CD8-positive, alpha-beta memory T cell (primary cell): ENCODE data around the gene MYOZ1. TPM values are rescaled to one million over a fixed set of nuclear protein-coding genes. Genes with fewer than 3 reads are reported as not detected.

Source experiments
- CTCF ChIA-PET: fragments of 350-600 bp; sonication (Branson Sonifier 250); formaldehyde crosslinking; loops from one replicate; lab custom pipeline; 2021; ENCODE audit warnings: antibody characterized with exemption; lab: Charles Lee
- POLR2A ChIA-PET: fragments of 350-600 bp; sonication (Branson Sonifier 250); formaldehyde crosslinking; loops from one replicate; lab custom pipeline; 2021; ENCODE audit warnings: antibody characterized with exemption; lab: Charles Lee
- DNase-seq, 5 donors: peaks; one replicate each; pipeline versions ENCODE4 v3.0.0 to v3.0.0-alpha.2; 2020 to 2022; ENCODE audit warnings: mixed read lengths in 1 of 5
- H3K27ac ChIP-seq: one replicate; pipeline ENCODE4 v1.7.0; 2013; ENCODE audit warnings: low read depth, mild to moderate bottlenecking, low read length, moderate library complexity
- H3K27me3 ChIP-seq: 2 replicates; pipeline ENCODE4 v1.7.0; 2013; ENCODE audit warnings: low read length, mild to moderate bottlenecking; ENCODE audit not compliant: insufficient read depth, poor library complexity, severe bottlenecking
- H3K36me3 ChIP-seq: 2 replicates; pipeline ENCODE4 v1.7.0; 2013; ENCODE audit warnings: mild to moderate bottlenecking, low read length, moderate library complexity; ENCODE audit not compliant: insufficient read depth
- H3K4me1 ChIP-seq: 2 replicates; pipeline ENCODE4 v1.7.0; 2013; ENCODE audit warnings: mild to moderate bottlenecking, low read length, moderate library complexity; ENCODE audit not compliant: insufficient read depth
- H3K4me3 ChIP-seq: 2 replicates; pipeline ENCODE4 v1.7.0; 2013; ENCODE audit warnings: mild to moderate bottlenecking, low read length
- H3K9me3 ChIP-seq: 2 replicates; pipeline ENCODE4 v1.7.0; 2013; ENCODE audit warnings: mild to moderate bottlenecking, low read length
- H3K27ac Mint-ChIP-seq, 8 donors: one replicate each; pipeline ENCODE4 v1.8.0; 2020 to 2021; ENCODE audit warnings: mixed read lengths in 8 of 8, mild to moderate bottlenecking in 6 of 8, inconsistent platforms in 3 of 8, moderate library complexity in 3 of 8
- H3K27me3 Mint-ChIP-seq, 2 donors: one replicate each; pipeline ENCODE4 v1.8.0; 2020 to 2021; ENCODE audit warnings: mixed read lengths in 2 of 2, mild to moderate bottlenecking in 1 of 2, moderate library complexity in 1 of 2
- H3K36me3 Mint-ChIP-seq, 3 donors: one replicate each; pipeline ENCODE4 v1.8.0; 2020 to 2021; ENCODE audit warnings: mixed read lengths in 3 of 3, inconsistent platforms in 1 of 3, mild to moderate bottlenecking in 1 of 3
- H3K4me1 Mint-ChIP-seq, 3 donors: one replicate each; pipeline ENCODE4 v1.8.0; 2020 to 2021; ENCODE audit warnings: mixed read lengths in 3 of 3, inconsistent platforms in 1 of 3, mild to moderate bottlenecking in 1 of 3
- H3K4me3 Mint-ChIP-seq, 7 donors: one replicate each; pipeline ENCODE4 v1.8.0; 2020 to 2021; ENCODE audit warnings: mixed read lengths in 7 of 7, mild to moderate bottlenecking in 6 of 7, moderate library complexity in 4 of 7, inconsistent platforms in 2 of 7
- H3K9me3 Mint-ChIP-seq, 5 donors: one replicate each; pipeline ENCODE4 v1.8.0; 2020 to 2022; ENCODE audit warnings: mixed read lengths in 5 of 5, mild to moderate bottlenecking in 3 of 5, moderate library complexity in 2 of 5, inconsistent platforms in 1 of 5
- polyA plus RNA-seq: library from polyadenylated mRNA; unstranded; fragments of 300-500 nt; fragmentation: Illumina TruSeq; gene quantifications from one replicate; pipeline ENCODE4 v1.2.3, GENCODE V29; 2021
- total RNA-seq, 2 experiments: library from RNA; stranded (reverse); gene quantifications; one replicate each; pipeline ENCODE4 v1.2.3, GENCODE V29; 2021

Gene MYOZ1
- total and polyA plus RNA-seq, 3 experiments from 2014 or later: not detected

DNA sequence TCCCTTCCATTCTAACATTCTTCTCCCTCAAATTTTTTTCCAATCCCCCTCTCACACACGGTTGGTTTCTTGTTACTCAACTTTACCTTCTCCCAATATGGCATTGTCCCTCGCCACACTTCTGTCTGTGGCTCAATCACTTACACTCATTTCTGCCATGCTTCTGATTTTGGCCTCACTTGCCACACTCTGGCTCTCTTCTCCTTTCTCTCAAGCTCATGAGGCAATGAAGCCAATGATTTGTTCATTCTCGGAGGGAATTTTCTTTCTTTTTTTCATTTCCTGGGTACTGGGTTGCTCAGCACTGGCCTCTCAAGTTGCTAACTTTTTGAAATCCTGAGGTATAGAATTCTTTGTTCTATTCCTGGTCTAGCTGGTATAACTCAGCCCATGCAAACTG lies 4.0 kb upstream of the MYOZ1 start:
- Histone ChIP-seq H3K4me1 (no peaks in the 10 kb centered on the region), H3K36me3 (no peaks in the 10 kb centered on the region), H3K27me3 (no peaks in the 10 kb centered on the region), H3K27ac (no peak overlapping the region), H3K9me3 (no peaks in the 10 kb centered on the region), H3K4me3 (no peak overlapping the region)
- Mint-ChIP-seq H3K36me3 (peaks cover 0 to 2% (median 0%) of the 10 kb centered on the region in 3 donors), H3K9me3 (no peaks in the 10 kb centered on the region), H3K4me1 (peaks cover 3 to 9% (median 6%) of the 10 kb centered on the region in 3 donors), H3K4me3 (no peak overlapping the region), H3K27ac (peak overlapping the region in 1 of 8 donors; percentile 8), H3K27me3 (peaks cover 9 to 20% of the 10 kb centered on the region in 2 donors)
- DNase-seq: no peak
- ChIA-PET CTCF (interaction anchor here (1.4 to 11.6 kb wide), 6 partner anchors 13 to 143 kb away, joined by 3 to 150 read pairs (median 8); no protein-coding TSS in a partner anchor), POLR2A (no interaction called here)

DNA sequence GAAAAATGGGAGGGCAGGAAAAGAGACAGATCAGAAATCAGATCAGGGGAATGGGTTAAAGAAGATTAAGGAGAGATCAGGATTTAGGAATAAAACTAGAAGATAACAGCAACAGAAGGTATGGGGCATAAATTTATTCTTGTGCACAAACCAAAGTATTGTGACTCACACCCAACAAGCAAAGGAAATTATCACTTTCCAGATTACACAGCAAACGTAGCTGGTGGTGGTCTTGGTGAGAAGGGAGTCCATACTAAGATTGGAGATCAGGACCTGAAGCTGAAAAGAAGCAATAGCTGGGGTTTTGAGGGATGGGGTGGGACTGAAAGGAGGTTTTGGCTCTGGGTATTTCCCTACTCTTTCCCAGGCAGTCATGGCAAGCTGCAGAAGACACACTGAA lies 3.5 kb upstream of the MYOZ1 start:
- Mint-ChIP-seq H3K27me3 (peaks cover 9 to 20% of the 10 kb centered on the region in 2 donors), H3K4me1 (peaks cover 3 to 9% (median 6%) of the 10 kb centered on the region in 3 donors), H3K9me3 (no peaks in the 10 kb centered on the region), H3K27ac (no peak overlapping the region), H3K36me3 (peaks cover 0 to 2% (median 0%) of the 10 kb centered on the region in 3 donors), H3K4me3 (peak overlapping the region in 1 of 7 donors; percentile 3)
- CTCF ChIA-PET: interaction anchor here (0.9 to 11.6 kb wide), 10 partner anchors 13 to 142 kb away, joined by 3 to 150 read pairs (median 4); no protein-coding TSS in a partner anchor
- Histone ChIP-seq H3K9me3 (no peaks in the 10 kb centered on the region), H3K4me1 (no peaks in the 10 kb centered on the region), H3K4me3 (no peak overlapping the region), H3K27ac (no peak overlapping the region), H3K36me3 (no peaks in the 10 kb centered on the region), H3K27me3 (no peaks in the 10 kb centered on the region)
- POLR2A ChIA-PET: no interaction called here
- no peak for DNase-seq

DNA sequence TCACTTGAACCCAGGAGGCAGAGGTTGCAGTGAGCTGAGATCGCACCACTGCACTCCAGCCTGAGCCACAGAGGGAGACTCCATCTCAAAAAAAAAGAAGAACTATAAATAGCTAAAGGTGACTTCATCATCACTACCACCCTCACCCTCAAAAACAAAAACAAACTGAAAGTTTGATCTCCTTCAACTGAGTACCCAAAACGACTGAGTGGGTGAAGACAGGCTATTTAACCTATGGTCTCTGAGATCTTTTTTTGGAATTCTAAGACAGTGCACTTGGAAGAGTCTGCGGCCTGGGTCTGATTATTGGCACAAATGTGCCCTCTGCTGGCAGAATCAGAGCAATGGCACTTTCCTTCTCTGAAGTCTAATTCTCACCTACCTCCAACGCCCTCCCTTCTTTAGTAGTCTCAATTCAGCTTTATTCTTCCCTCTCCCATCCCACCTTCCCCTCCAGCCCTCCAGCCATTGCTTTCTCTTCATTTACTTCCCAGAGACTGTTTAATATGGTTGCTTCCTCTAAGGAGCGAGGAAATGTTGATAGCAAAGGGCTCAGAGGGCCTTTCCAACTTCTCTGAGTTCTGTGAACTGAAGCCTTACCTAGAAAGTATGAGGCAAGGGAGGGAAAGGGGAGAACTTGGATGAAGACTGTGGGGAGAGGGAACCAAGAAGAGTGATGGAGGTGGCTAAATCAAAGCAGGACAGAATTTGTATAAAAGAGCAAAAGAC lies 2.9 kb upstream of the MYOZ1 start:
- Mint-ChIP-seq H3K27me3 (peaks cover 9 to 16% of the 10 kb centered on the region in 2 donors), H3K4me3 (peak overlapping the region in 3 of 7 donors; percentile 3 to 59 (median 41)), H3K36me3 (peaks cover 0 to 2% (median 0%) of the 10 kb centered on the region in 3 donors), H3K4me1 (peaks cover 3 to 9% (median 6%) of the 10 kb centered on the region in 3 donors), H3K27ac (peak overlapping the region in 3 of 8 donors; percentile 26 to 53 (median 42)), H3K9me3 (no peaks in the 10 kb centered on the region)
- Histone ChIP-seq H3K27ac (no peak overlapping the region), H3K4me1 (no peaks in the 10 kb centered on the region), H3K36me3 (no peaks in the 10 kb centered on the region), H3K4me3 (no peak overlapping the region), H3K9me3 (no peaks in the 10 kb centered on the region), H3K27me3 (no peaks in the 10 kb centered on the region)
- POLR2A ChIA-PET: no interaction called here
- CTCF ChIA-PET: interaction anchor here (0.7 to 11.6 kb wide), 15 partner anchors 12 to 381 kb away, joined by 3 to 150 read pairs (median 3); no protein-coding TSS in a partner anchor
- DNase-seq: peak; percentile 27 to 70 (median 54)

DNA sequence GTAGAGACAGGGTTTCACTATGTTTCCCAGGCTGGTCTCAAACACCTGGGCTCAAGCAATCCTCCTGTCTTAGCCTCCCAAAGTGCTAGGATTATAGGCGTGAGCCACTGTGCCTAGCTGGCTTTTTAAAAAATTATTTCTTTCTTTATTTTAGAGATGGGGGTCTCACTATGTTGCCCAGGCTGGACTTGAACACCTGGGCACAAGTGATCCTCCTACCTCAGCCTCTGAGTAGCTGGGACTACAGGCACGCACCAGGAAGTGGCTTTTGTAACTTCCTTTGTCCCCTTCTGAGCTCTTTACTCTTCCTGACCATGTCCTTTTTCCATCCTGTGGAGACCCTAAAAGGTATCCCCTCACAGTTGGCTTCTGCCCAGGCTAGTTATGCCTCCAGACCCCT lies 2.1 kb upstream of the MYOZ1 start:
- Histone ChIP-seq H3K9me3 (no peaks in the 10 kb centered on the region), H3K4me3 (no peak overlapping the region), H3K4me1 (no peaks in the 10 kb centered on the region), H3K36me3 (no peaks in the 10 kb centered on the region), H3K27me3 (no peaks in the 10 kb centered on the region), H3K27ac (no peak overlapping the region)
- no peak for DNase-seq
- POLR2A ChIA-PET: no interaction called here
- H3K4me1 Mint-ChIP-seq: peaks cover 3 to 9% (median 6%) of the 10 kb centered on the region in 3 donors
- H3K27me3 Mint-ChIP-seq: peaks cover 4 to 16% of the 10 kb centered on the region in 2 donors
- no peak overlapping the region for H3K4me3 Mint-ChIP-seq
- H3K36me3 Mint-ChIP-seq: peaks cover 0 to 2% (median 0%) of the 10 kb centered on the region in 3 donors
- H3K27ac Mint-ChIP-seq: peak overlapping the region in 1 of 8 donors; percentile 47
- CTCF ChIA-PET: interaction anchor here (0.7 to 11.6 kb wide), 16 partner anchors 12 to 380 kb away, joined by 3 to 150 read pairs (median 3); no protein-coding TSS in a partner anchor
- H3K9me3 Mint-ChIP-seq: no peaks in the 10 kb centered on the region

DNA sequence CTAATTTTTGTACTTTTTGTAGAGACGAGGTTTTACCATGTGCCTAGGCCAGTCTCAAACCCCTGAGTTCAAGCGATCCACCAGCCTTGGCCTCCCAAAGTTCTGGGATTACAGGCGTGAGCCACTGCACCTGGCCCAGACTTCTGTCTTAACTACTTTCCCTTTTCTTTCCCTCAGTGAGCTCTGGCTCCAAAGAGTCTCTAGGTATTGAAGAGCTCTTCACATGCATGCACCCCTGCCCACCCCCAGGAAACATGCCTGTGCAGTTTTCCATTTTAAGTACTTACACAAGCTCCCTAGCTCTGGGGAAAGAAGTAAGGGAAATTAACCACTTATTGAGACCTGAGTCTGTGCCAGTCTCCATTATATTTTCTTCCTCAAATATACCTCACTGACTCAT lies 2.0 kb downstream of the MYOZ1 start:
- H3K4me3 ChIP-seq: no peak overlapping the region
- no peak overlapping the region for H3K27ac Mint-ChIP-seq
- peaks cover 3 to 16% of the 10 kb centered on the region in 2 donors for H3K27me3 Mint-ChIP-seq
- CTCF ChIA-PET: interaction anchor here (11.6 kb wide), 1 partner anchor 110 kb away, joined by 150 read pairs; no protein-coding TSS in a partner anchor
- no peak overlapping the region for H3K27ac ChIP-seq
- H3K4me1 Mint-ChIP-seq: peaks cover 3 to 7% (median 5%) of the 10 kb centered on the region in 3 donors
- H3K9me3 Mint-ChIP-seq: no peaks in the 10 kb centered on the region
- H3K4me3 Mint-ChIP-seq: no peak overlapping the region
- H3K27me3 ChIP-seq: no peaks in the 10 kb centered on the region
- POLR2A ChIA-PET: no interaction called here
- no peaks in the 10 kb centered on the region for H3K36me3 Mint-ChIP-seq
- H3K9me3 ChIP-seq: no peaks in the 10 kb centered on the region
- no peaks in the 10 kb centered on the region for H3K36me3 ChIP-seq
- H3K4me1 ChIP-seq: no peaks in the 10 kb centered on the region
- DNase-seq: no peak

DNA sequence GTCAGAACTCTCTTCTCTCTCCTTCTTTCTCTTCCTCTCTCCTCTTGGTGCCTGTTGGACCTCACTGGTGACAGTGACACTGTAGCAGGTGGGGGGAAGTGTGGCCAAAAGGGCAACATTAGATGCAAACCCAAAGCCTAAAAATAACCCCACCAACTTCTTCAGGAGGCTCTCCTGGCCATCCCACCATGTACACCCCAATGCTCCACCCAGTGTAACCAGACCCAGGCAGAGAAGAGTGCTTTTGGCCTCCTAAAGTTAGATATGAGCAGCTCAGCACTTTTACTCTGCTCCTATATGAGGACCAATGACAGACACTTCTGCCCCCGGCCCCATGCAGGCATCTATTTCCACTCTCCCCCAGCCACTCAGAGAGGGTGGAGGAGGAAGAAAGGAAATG lies 5.5 kb downstream of the MYOZ1 start:
- no peaks in the 10 kb centered on the region for H3K9me3 Mint-ChIP-seq
- POLR2A ChIA-PET: no interaction called here
- no peaks in the 10 kb centered on the region for H3K27me3 Mint-ChIP-seq

DNA sequence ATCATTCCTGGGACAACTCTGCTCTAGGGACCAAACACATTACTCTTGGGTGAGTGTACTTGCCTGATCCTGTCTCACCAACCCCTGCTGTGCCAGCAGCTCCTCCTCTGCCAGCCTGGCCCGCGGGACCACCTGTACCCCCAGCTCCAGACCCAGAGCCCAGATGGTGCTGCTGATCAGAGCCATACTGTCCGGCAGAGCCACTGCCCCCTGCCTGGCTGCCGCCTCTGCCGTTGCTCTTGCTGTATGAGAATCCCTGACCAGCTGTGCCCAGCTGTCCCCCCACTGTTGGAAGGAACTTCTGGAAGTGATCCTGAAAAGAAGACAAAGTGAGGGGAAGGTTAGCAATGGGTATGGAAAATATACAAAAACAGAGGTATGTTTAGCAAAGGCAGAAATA lies 6.9 kb downstream of the MYOZ1 start:
- Mint-ChIP-seq H3K36me3 (no peaks in the 10 kb centered on the region), H3K4me3 (no peak overlapping the region), H3K4me1 (no peaks in the 10 kb centered on the region), H3K27ac (no peak overlapping the region), H3K27me3 (no peaks in the 10 kb centered on the region), H3K9me3 (no peaks in the 10 kb centered on the region)
- no peak for DNase-seq
- CTCF ChIA-PET: interaction anchor here (7.6 kb wide), 1 partner anchor 10 kb away, joined by 35 read pairs; no protein-coding TSS in a partner anchor
- Histone ChIP-seq H3K9me3 (no peaks in the 10 kb centered on the region), H3K27ac (no peak overlapping the region), H3K4me3 (no peak overlapping the region), H3K36me3 (no peaks in the 10 kb centered on the region), H3K4me1 (no peaks in the 10 kb centered on the region), H3K27me3 (no peaks in the 10 kb centered on the region)
- POLR2A ChIA-PET: no interaction called here

More for the DNA sequence above, 5.5 kb downstream of the MYOZ1 start:
- H3K27me3 ChIP-seq: no peaks in the 10 kb centered on the region
- H3K4me3 Mint-ChIP-seq: no peak overlapping the region
- CTCF ChIA-PET: interaction anchor here (7.6 kb wide), 1 partner anchor 9 kb away, joined by 35 read pairs; no protein-coding TSS in a partner anchor
- no peaks in the 10 kb centered on the region for H3K36me3 ChIP-seq
- no peak overlapping the region for H3K27ac ChIP-seq
- no peaks in the 10 kb centered on the region for H3K9me3 ChIP-seq
- H3K36me3 Mint-ChIP-seq: no peaks in the 10 kb centered on the region
- no peaks in the 10 kb centered on the region for H3K4me1 ChIP-seq
- no peak overlapping the region for H3K27ac Mint-ChIP-seq
- H3K4me1 Mint-ChIP-seq: no peaks in the 10 kb centered on the region
- no peak overlapping the region for H3K4me3 ChIP-seq
- no peak for DNase-seq

DNA sequence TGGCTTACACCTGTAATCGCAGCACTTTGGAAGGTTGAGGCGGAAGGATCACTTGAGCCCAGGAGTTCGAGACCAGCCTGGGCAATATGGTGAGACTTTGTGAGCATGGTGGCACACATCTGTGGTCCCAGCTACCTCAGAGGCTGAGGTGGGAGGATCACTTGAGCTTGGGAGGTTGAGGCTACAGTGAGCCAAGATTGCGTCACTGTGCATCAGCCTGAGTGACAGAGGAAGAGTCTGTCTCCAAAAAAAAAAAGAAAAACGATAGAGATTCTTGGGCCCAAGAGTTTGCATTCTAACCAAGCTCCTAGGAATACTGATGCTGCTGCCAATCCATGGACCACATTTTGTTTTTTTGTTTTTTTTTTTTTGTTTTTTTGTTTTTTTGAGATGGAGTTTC lies 12.1 kb downstream of the MYOZ1 start:
- no peak for DNase-seq
- Mint-ChIP-seq H3K27ac (no peak overlapping the region), H3K36me3 (peaks cover 0 to 10% (median 0%) of the 10 kb centered on the region in 3 donors), H3K4me3 (no peak overlapping the region), H3K4me1 (peaks cover 15 to 29% (median 21%) of the 10 kb centered on the region in 3 donors), H3K27me3 (no peaks in the 10 kb centered on the region), H3K9me3 (no peaks in the 10 kb centered on the region)
- H3K27ac ChIP-seq: no peak overlapping the region
- no peaks in the 10 kb centered on the region for H3K27me3 ChIP-seq
- no peaks in the 10 kb centered on the region for H3K9me3 ChIP-seq
- ChIA-PET POLR2A (no interaction called here), CTCF (interaction anchor here (7.6 kb wide), 1 partner anchor 15 kb away, joined by 35 read pairs; no protein-coding TSS in a partner anchor)
- H3K4me3 ChIP-seq: no peak overlapping the region
- H3K4me1 ChIP-seq: peaks cover 6% of the 10 kb centered on the region
- no peaks in the 10 kb centered on the region for H3K36me3 ChIP-seq
